Measurements from ENCODE around the gene GNB4.
A peak's percentile ranks its signal among the peaks of the same experiment; 100 is the strongest.

GNB4 gene

DNA sequence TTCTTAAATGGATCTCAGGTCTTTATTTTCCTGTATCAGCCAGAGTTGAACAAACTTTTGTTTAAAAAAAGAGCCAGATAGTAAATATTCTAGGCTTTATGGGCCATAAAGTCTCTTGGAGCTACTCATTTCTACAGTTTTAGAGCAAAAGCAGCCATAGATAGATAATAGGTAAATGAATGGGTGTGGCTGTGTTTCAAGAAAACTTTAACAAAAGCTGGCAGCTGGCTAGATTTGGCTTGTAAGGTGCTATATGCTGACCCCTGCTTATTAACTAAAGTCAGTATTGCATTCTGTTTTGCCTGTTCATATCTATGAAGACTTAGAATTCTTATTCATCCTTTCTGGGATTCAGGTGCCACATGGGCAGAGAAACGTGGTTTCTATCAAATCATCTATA, 74.8 kb downstream of the GNB4 start:
- Histone ChIP-seq H3K4me3 (no peak overlapping the region), H3K27ac (no peak overlapping the region)

DNA sequence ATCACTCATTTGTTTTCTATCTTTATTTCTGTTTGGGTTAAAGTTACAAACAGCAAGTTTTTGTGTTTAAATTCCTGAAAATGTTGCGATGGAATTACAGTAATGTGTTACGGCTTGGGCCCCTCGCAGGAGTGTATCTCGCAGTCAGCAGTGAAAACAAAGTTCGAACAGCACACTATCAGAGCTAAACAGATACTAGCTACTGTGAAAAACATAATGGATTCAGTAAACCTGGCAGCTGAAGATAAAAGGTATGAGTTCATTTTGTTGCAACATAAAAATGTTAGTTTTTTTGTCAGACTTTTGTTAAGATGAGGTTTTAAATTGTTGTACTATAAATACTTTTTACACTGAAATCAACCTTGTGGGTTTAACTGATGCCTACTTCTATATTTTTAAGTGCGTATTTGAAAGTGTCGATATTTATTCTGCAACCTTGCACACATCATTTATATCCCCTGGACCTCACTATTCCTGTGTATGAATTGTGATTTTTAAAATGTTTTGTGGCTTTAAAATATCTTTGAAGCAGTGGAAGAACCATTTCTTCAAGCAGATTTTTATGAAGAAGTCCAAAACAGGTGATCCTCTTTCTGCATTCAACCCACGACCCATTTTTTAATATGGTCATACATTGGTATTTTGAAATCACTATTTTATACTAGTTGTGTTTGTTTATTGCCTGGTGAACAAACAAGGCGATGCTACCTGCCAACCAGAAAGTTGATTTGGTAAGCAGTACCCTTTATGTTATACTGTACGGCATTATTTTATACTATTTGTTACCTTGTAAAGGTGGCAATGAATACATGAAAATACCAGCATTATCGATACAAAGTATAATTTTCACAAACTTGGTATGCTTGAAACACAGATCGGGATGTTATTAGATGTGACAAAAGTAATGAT, 75.9 kb downstream of the GNB4 start:
- H3K27ac ChIP-seq: no peak overlapping the region

DNA sequence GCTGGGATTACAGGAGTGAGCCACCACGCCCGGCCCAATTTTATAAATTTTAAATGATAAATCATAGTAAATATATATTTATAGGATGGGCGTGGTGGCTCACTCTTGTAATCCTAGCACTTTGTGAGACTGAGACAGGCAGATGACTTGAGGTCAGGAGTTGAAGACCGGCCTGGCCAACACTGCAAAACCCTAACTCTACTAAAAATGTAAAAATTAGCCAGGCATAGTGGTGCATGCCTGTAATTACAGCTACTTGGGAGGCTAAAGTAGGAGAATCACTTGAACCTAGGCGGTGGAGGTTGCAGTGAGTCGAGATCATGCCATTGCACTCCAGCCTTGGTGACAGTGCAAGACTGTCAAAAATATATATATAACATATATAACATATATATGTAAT, 77.3 kb downstream of the GNB4 start:
- no peak overlapping the region for H3K27ac ChIP-seq

More for the DNA sequence above, 75.9 kb downstream of the GNB4 start:
- no peak overlapping the region for H3K4me3 ChIP-seq

DNA sequence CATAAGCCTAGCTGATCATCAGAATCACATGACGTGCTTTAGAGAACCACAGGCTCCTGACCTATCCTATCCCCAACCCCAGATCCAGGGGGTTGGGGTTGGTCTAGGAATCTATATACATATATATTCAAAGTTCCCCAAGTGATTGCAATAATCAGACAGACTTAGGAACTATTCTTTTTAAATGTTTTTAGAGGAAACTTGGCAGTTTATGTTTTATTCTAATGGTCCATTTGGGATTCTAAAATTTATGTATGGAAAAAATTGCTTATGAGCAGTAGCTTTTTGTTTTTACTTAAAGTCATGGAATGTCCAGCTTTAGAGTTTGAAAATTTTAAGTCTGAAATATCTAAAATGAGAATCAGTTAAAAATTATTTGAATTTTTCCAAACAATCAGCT, 81.6 kb downstream of the GNB4 start:
- H3K27ac ChIP-seq: no peak overlapping the region
- no peak overlapping the region for H3K4me3 ChIP-seq

More for the DNA sequence above, 77.3 kb downstream of the GNB4 start:
- H3K4me3 ChIP-seq: no peak overlapping the region

DNA sequence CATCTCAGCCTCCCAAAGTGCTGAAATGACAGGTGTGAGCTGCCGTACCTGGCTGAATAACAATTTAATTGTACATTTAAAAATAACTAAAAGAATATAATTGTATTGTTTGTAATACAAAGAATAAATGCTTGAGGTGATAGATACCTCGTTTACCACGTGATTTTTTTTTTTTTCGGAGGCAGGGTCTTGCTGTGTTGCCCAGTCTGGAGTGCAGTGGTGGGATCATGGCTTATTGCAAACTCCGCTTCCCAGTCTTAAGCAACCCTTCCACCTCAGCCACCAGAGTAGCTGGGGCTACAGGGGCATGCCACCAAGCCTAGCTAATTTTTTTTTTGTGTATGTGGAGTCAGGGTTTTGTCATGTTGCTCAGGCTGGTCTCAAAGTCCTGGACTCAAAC, 87.9 kb downstream of the GNB4 start:
- Histone ChIP-seq H3K27ac (no peak overlapping the region), H3K4me3 (no peak overlapping the region)

DNA sequence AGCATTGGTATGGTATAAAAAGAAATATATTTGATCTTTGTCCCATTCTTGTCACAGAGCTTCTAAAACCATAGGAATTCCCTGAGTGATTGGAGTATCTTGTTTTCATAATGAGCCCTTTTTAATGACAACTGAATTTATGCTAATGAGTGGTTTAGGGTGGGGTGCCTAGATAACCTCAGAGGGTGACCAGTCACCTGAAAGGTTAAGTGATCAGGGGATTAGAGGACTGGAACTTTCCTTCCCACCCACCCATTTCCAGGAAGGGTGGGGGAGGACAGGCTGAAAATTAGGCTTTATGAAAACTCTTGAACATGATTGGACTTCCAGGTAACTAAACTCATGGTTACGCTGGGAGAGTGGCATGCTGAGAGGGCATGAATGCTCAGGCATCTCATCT, 95.3 kb downstream of the GNB4 start:
- H3K27ac ChIP-seq: no peak overlapping the region
- H3K4me3 ChIP-seq: no peak overlapping the region

DNA sequence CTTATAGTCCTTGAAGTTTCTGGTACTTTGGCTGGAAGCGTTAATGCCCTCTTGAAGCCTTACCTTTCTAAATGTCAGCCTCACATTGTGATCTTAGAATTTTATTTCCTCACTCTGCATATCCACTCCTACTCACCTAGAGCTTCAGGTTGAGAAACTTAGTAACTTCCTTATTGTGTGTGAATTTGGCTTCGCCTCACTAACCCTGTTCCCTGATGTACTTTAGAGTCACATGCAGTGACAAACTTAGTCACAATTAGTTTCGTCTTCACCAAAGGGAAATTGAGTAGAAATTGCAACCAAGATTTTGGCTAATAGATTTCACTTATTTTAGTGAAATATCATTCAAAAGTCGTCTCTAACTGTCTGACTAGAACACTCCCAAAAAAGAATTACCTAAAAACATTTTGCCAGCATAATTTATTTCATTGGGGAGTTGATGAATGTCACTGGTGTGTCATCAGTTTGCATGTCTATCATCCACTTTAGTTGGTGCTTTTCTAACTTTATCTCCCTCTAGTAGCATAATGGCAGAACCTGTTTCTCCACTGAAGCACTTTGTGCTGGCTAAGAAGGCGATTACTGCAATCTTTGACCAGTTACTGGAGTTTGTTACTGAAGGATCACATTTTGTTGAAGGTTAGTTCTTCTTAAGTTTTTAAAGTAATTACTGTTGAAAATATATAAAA, 102.8 kb downstream of the GNB4 start:
- Histone ChIP-seq H3K27ac (peak overlapping the region in 18 of 21 experiments; percentile 72 to 93 (median 86)), H3K4me3 (peak overlapping the region; percentile 61 to 88 (median 82))

DNA sequence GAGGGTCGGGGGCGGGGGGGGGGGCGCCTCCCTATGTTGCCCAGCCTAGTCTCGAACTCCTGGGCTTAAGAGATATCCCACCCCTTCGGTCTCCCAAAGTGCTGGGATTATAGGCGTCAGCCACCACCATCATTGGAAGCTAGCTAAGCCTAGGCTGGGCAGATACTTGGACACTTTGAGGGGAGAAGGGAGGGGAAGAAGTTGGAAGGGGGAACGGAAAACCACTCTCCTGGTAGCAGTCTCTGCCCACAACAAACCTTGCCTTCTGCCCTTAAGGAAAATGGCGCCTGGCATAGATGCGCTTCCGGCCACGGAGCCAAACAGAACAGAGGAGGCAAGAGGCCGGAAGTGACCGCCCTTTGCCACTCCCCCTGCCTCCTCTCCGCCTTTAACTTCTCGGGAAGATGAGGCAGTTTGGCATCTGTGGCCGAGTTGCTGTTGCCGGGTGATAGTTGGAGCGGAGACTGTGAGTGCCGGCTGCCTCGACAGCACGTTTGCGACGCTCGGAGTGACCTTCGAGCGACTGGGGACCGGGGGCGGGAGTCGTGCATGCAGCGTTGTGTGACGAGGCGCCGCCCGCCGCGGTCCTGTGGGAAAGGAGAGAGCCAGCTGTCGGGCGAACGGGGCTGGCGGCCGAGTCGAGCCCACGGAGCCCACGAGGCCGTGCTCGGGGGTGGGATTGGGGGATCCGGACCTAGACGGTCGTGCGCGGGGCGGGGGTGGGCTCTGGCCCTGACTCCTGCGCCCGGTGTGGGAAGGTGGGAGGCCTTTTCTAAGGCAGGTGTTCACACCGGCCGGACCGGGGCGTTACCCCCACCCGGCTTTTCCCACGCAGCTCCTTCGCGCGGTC, 103.7 kb downstream of the GNB4 start, which contains the start of gene MFN1:
Gene MFN1 (plus strand): TSS at position 365 of the 850 bp plus-strand sequence. CDS start 1,143 bp downstream, outside the sequence.
- peak within 1 kb of the TSS; percentile 61 to 88 (median 82) for H3K4me3 ChIP-seq
- peak within 1 kb of the TSS; percentile 55 to 93 (median 85) for H3K27ac ChIP-seq
